AG09309 (cell line): Measurements from ENCODE around the gene VMAC.

Experiments used
- DNase-seq: peaks from one replicate; pipeline ENCODE4 v3.0.0-alpha.2; 2010; ENCODE audit warnings: low read depth
- H3K4me3 ChIP-seq: 2 replicates; pipeline ENCODE4 v1.5.1; 2011; ENCODE audit warnings: mild to moderate bottlenecking, low read depth, low read length, moderate library complexity; ENCODE audit not compliant: control insufficient read depth
- TF ChIP-seq, protein P1 (sequence below): IDR thresholded peaks from 2 replicates; pipeline ENCODE4 v1.5.1; 2011; ENCODE audit warnings: mild to moderate bottlenecking, low read depth, low read length, inconsistent platforms; ENCODE audit not compliant: insufficient read depth, control insufficient read depth; ENCODE audit errors: missing control alignments

The VMAC gene

DNA sequence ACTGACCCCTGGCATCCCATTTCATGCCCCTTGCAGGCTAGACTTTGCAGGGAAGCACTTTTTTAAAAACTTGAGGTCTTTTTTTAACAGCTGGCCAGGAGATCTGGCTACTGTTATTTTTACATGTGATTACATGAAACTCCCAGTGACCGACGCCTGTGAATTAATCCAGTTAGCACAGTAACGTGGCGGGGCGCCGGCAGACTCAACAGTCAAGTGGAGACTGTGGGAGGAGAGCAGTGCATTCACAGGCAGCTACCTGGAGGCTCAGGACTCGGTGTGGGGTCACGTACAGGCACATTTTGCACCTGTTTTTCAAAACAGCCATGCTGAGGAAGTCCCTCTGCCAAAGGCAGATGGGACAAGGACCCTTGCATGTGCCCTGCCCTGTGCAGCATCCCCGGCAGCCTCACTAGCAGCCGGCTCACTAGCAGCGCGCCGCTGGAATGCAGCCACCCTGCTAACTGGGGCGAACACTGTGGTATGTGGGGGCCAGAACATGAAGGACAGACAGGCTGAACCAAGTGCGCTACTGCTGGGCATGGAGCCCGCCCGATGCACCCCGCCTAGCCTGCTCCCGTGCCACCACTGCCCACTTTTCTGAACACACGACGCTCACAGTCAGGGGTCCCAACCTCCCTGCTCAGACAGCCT, 28.1 kb downstream of the VMAC start:
- TF ChIP-seq, protein P1, sequence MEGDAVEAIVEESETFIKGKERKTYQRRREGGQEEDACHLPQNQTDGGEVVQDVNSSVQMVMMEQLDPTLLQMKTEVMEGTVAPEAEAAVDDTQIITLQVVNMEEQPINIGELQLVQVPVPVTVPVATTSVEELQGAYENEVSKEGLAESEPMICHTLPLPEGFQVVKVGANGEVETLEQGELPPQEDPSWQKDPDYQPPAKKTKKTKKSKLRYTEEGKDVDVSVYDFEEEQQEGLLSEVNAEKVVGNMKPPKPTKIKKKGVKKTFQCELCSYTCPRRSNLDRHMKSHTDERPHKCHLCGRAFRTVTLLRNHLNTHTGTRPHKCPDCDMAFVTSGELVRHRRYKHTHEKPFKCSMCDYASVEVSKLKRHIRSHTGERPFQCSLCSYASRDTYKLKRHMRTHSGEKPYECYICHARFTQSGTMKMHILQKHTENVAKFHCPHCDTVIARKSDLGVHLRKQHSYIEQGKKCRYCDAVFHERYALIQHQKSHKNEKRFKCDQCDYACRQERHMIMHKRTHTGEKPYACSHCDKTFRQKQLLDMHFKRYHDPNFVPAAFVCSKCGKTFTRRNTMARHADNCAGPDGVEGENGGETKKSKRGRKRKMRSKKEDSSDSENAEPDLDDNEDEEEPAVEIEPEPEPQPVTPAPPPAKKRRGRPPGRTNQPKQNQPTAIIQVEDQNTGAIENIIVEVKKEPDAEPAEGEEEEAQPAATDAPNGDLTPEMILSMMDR: no peak
- no peak overlapping the region for H3K4me3 ChIP-seq
- no peak for DNase-seq

DNA sequence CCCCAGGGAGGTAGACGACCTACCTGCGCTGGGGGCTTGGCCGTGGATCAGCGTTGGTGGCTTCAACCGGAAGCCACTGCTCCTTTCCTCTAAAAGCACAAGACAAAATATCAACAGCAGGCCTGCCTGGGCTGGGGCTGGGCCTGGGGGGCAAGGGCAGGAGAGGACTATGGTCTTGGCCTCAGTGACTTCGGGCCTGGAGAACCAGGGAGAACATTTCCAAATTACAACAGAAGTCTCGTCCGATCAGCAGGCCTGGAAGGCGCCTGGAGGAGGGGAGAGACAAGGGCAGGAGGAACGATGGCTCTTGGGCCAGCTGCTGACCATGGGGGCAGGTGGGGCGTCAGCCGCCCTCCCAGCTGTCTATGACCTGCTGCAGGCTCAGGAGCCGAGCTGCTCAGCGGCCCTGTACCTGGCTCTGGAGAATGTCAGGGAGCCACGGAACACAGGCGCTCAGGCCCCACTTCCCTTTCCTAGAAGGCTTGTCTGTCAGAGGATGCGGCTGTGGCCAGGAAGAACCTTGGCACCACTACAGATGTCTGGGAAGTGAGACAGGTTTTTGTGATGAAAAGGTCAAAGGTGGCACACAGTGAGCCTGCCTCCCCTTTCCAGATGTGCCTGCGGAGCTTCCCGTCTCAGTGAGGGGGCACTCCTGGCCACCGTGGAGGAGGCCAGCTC, 28.9 kb downstream of the VMAC start:
- no peak for DNase-seq
- TF ChIP-seq, protein P1: no peak

DNA sequence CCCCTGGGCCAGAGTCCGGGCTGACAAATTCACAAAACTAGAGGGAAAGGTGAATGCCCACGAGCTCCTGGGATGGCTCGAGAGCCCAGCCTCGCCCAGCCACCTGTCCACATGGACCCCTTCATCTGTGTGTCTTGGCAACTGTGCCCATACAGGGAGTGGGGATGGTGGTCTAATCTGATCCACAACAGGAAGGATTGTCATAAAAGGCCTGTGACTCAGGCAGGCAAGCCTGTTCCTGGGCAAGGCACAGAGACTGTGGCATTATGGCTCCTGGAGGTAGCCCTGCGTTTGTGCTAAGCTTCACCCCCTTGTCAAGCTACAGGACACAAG, 29.4 kb downstream of the VMAC start:
- TF ChIP-seq, protein P1: no peak
- DNase-seq: no peak
- H3K4me3 ChIP-seq: no peak overlapping the region

More for the DNA sequence above, 28.9 kb downstream of the VMAC start:
- no peak overlapping the region for H3K4me3 ChIP-seq

DNA sequence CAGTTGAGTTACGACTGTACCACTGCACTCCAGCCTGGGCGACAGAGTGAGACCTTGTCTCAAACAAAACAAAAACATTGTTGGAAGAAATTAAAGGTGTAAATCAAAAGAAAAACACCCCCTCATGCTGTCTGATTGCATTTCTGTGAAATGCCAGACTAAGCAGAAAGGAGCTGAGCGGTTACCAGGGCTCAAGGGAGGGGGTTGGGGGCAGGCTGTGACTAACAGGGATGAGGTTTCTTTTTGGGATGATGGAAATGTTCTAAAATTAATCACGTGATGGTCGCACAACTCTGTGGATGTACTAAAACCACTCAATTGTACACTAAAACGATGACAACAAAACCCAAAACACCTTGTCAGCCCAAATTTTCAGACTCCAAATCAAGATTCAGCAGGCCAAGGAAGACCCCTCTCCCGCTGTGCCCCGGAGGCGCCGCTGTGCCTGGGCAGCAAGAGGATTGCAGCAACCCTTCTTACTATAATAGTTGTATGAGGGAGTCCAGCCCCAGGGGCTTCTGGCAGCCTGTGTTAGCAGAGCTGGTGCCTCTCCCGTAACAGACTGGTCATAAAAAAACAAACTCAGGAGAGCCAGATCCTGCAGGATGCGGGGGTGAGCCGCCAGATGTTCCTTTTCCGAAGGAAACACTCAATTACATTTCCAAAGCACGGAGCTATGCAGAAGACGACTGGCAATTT, 30.3 kb downstream of the VMAC start:
- TF ChIP-seq, protein P1: no peak

DNA sequence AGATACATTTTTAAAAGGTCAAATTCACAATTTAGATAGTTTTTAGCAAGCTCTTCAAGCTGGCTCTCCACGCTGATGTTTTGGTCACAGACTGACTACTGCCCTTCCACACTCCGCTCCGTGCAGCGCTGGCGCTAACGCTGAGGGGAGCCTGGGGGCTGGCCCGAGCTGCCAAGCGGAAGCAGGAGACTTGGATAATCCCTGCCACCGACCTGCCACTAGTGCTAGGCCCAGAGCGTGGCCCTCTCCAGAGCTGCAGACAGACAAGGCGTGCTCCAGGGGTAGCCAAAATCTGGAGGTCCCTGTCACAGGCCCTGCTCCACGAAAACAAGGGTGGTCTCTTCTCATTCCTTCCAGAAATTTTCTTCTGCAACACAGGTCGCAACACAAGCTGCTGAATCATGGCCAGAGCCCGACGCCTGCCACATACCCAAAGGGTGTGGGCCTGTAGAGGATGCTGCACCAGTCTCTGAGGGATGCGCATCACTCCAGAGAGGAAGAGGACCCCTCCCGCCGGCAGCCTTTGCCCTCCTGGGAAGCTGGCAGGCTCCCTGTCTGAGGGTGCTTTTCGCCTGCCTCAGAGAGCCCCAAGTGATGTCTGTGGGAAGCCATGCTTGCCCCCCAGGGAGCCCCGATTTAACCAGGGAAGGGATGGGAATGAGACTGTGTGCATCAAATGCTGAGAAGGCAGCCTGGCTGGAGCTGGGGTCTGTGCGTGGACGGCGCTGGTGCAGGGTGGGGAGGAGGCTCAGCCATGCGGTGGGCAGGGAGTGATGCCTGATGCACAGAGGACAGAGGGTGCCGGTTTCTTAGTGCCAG, 31.0 kb downstream of the VMAC start:
- H3K4me3 ChIP-seq: no peak overlapping the region
- TF ChIP-seq, protein P1: no peak
- DNase-seq: no peak

More for the DNA sequence above, 30.3 kb downstream of the VMAC start:
- DNase-seq: peak; percentile 46
- H3K4me3 ChIP-seq: no peak overlapping the region

DNA sequence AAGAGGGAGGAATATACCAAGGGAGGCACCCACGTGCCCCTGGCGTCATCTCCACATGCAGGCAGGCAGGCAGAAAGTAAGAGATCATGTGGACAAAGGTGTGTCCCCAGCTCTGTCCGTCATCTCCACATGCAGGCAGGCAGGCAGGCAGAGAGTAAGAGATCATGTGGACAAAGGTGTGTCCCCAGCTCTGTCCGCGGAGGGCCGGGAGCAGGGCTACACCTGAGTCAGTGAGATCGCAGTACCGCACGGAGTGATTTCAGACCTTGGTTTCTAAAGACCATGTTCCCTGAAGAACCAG, 31.6 kb downstream of the VMAC start:
- TF ChIP-seq, protein P1: no peak
- no peak overlapping the region for H3K4me3 ChIP-seq
- DNase-seq: no peak
